ENCODE data around the gene GAB3.

GAB3 gene

DNA sequence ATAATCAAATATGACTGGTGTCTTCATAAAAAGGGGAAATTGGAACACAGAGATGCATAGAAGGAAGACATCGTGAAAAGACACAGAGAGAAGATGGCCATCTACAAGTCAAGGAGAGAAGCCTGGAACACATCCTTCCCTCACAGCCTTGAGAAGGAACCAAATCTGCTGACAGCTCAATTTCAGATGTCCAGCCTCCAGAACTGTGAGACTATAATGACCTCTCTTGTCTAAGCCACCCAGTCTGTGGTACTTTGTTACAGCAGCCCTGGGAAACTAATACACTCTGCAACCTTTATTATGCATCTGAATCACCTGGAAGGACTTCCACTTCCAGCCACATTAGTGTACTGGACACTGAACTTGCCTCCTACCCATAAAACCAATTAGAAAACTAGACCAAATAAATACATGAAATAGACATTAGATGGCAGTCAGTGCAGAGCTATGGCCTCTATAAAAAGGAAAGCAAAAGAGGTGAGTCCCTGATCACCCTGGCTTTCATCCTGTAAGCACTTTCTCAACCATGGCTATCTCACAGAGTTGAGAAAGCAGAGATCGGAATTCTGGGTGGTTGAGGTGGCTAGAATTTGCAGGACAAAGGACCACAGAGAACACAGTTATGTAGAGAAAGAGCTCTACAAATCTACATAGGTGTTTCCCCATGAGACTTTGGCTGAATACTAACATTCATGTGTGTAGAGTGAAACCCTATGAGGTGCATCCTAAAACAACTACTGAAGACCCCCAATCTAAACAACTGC, 25.7 kb downstream of the GAB3 start:
- H3K27me3 ChIP-seq (ENCODE audit: low read length): no peaks in the 10 kb centered on the region
- no peaks in the 10 kb centered on the region for H3K9me3 ChIP-seq (ENCODE audit: insufficient read depth, low read length)
- H3K4me3 ChIP-seq (ENCODE audit: insufficient read depth, low read length, poor library complexity, severe bottlenecking): no peak overlapping the region
- no peak overlapping the region for H2AFZ ChIP-seq (ENCODE audit: low read depth, low read length, severe bottlenecking)
- H3K79me2 ChIP-seq (ENCODE audit: insufficient read depth, low read length): no peaks in the 10 kb centered on the region
- no peak overlapping the region for H3K9ac ChIP-seq (ENCODE audit: low read length)
- H4K20me1 ChIP-seq (ENCODE audit: low read depth, low read length): no peaks in the 10 kb centered on the region
- no peak for TF ChIP-seq EZH2phosphoT487 (conservative IDR thresholded peaks at IDR 0.05; ENCODE audit: low read length)
- TF ChIP-seq, protein P1, sequence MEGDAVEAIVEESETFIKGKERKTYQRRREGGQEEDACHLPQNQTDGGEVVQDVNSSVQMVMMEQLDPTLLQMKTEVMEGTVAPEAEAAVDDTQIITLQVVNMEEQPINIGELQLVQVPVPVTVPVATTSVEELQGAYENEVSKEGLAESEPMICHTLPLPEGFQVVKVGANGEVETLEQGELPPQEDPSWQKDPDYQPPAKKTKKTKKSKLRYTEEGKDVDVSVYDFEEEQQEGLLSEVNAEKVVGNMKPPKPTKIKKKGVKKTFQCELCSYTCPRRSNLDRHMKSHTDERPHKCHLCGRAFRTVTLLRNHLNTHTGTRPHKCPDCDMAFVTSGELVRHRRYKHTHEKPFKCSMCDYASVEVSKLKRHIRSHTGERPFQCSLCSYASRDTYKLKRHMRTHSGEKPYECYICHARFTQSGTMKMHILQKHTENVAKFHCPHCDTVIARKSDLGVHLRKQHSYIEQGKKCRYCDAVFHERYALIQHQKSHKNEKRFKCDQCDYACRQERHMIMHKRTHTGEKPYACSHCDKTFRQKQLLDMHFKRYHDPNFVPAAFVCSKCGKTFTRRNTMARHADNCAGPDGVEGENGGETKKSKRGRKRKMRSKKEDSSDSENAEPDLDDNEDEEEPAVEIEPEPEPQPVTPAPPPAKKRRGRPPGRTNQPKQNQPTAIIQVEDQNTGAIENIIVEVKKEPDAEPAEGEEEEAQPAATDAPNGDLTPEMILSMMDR (IDR thresholded peaks at IDR 0.05; ENCODE audit: insufficient read depth, low read length, poor library complexity, severe bottlenecking): no peak
- no peak overlapping the region for H3K4me2 ChIP-seq (ENCODE audit: low read depth, low read length, poor library complexity, severe bottlenecking)
- H3K9me2 ChIP-seq (replicated peaks; ENCODE audit: insufficient read depth, low read length): no peaks in the 10 kb centered on the region
- no peaks in the 10 kb centered on the region for H3F3A ChIP-seq (ENCODE audit: insufficient read depth)
- H3K36me3 ChIP-seq (ENCODE audit: low read length): no peaks in the 10 kb centered on the region
- no peak overlapping the region for H3K27ac ChIP-seq (ENCODE audit: low read depth, low read length)

DNA sequence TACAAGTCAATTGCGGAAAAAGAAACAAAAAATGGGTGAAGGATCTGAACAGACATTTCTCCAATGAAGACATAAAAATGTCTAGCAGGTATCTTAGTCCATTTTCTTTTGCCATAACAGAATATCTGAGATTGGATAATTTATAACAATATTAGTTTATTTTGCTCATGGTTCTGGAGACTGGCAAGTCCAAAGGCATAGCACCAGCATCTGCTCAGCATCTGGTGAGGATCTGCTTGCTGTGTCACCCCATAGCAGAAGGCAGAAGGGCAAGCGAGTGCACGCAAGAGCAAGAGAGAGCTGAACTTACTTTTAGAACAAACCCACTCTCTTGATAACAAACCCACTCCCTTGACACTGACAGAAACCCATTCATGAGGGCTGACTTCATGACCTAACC, 29.7 kb downstream of the GAB3 start:
- no peaks in the 10 kb centered on the region for H4K20me1 ChIP-seq (ENCODE audit: low read depth, low read length)
- H2AFZ ChIP-seq (ENCODE audit: low read depth, low read length, severe bottlenecking): no peak overlapping the region
- no peak overlapping the region for H3K27ac ChIP-seq (ENCODE audit: low read depth, low read length)
- H3K9ac ChIP-seq (ENCODE audit: low read length): no peak overlapping the region
- no peak overlapping the region for H3K4me2 ChIP-seq (ENCODE audit: low read depth, low read length, poor library complexity, severe bottlenecking)
- no peaks in the 10 kb centered on the region for H3K36me3 ChIP-seq (ENCODE audit: low read length)
- no peaks in the 10 kb centered on the region for H3F3A ChIP-seq (ENCODE audit: insufficient read depth)
- H3K9me3 ChIP-seq (ENCODE audit: insufficient read depth, low read length): no peaks in the 10 kb centered on the region
- no peak overlapping the region for H3K4me3 ChIP-seq (ENCODE audit: insufficient read depth, low read length, poor library complexity, severe bottlenecking)
- H3K27me3 ChIP-seq (ENCODE audit: low read length): no peaks in the 10 kb centered on the region
- TF ChIP-seq EZH2phosphoT487 (conservative IDR thresholded peaks at IDR 0.05; ENCODE audit: low read length): no peak
- TF ChIP-seq, protein P1 (IDR thresholded peaks at IDR 0.05; ENCODE audit: insufficient read depth, low read length, poor library complexity, severe bottlenecking): no peak
- H3K9me2 ChIP-seq (replicated peaks; ENCODE audit: insufficient read depth, low read length): no peaks in the 10 kb centered on the region
- no peaks in the 10 kb centered on the region for H3K79me2 ChIP-seq (ENCODE audit: insufficient read depth, low read length)

DNA sequence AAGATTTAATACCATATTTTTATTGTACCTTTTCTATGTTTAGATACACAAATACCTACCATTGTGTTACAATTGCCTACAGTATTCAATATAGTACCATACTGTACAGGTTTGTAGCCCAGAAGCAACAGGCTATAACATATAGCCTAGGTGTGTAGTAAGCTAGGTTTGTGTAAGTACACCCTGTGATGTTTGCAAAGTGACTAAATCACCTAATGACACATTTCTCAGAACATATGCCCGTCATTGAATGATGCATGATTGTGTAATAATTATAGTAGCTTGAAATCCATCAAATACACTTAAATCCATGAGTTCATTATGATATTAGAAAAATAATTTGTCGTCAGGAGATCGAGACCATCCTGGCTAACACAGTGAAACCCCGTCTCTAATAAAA, 30.8 kb downstream of the GAB3 start:
- H4K20me1 ChIP-seq (ENCODE audit: low read depth, low read length): no peaks in the 10 kb centered on the region
- no peaks in the 10 kb centered on the region for H3K79me2 ChIP-seq (ENCODE audit: insufficient read depth, low read length)
- H2AFZ ChIP-seq (ENCODE audit: low read depth, low read length, severe bottlenecking): no peak overlapping the region
- no peaks in the 10 kb centered on the region for H3K9me2 ChIP-seq (replicated peaks; ENCODE audit: insufficient read depth, low read length)
- no peak overlapping the region for H3K4me2 ChIP-seq (ENCODE audit: low read depth, low read length, poor library complexity, severe bottlenecking)
- TF ChIP-seq, protein P1 (IDR thresholded peaks at IDR 0.05; ENCODE audit: insufficient read depth, low read length, poor library complexity, severe bottlenecking): no peak
- TF ChIP-seq EZH2phosphoT487 (conservative IDR thresholded peaks at IDR 0.05; ENCODE audit: low read length): no peak
- H3K4me3 ChIP-seq (ENCODE audit: insufficient read depth, low read length, poor library complexity, severe bottlenecking): no peak overlapping the region
- no peak overlapping the region for H3K9ac ChIP-seq (ENCODE audit: low read length)
- no peaks in the 10 kb centered on the region for H3K27me3 ChIP-seq (ENCODE audit: low read length)
- no peaks in the 10 kb centered on the region for H3F3A ChIP-seq (ENCODE audit: insufficient read depth)
- H3K9me3 ChIP-seq (ENCODE audit: insufficient read depth, low read length): no peaks in the 10 kb centered on the region
- H3K27ac ChIP-seq (ENCODE audit: low read depth, low read length): no peak overlapping the region
- no peaks in the 10 kb centered on the region for H3K36me3 ChIP-seq (ENCODE audit: low read length)

Measured in SU-DHL-6 (cell line).